Vagina (tissue), 2 donors: ENCODE measurements around the gene PJA2.

ENCODE experiments used
- POLR2A ChIP-seq, 2 donors: fragments of 450-650 bp; IDR thresholded peaks; one replicate each; pipeline ENCODE4 v1.6.1; 2017; ENCODE audit warnings: antibody characterized with exemption in 2 of 2, mild to moderate bottlenecking in 2 of 2, moderate library complexity in 2 of 2
- POLR2AphosphoS5 ChIP-seq, 2 donors: sonication (generic); formaldehyde crosslinking; IDR thresholded peaks; one replicate each; pipeline ENCODE4 v1.9.0; 2017; ENCODE audit warnings: antibody characterized with exemption in 2 of 2, mild to moderate bottlenecking in 2 of 2, low read depth in 1 of 2; ENCODE audit not compliant: insufficient read depth in 1 of 2
- TF ChIP-seq, protein P1 (sequence below), 3 experiments: fragments of 450-650 bp in 2 of 3; fragments of 200-600 bp in 1 of 3; sonication (generic) in 1 of 3; IDR thresholded peaks; one replicate each; pipeline ENCODE4 v1.5.1; 2017 to 2019; ENCODE audit warnings: antibody characterized with exemption in 3 of 3, mild to moderate bottlenecking in 2 of 3, moderate library complexity in 2 of 3

DNA sequence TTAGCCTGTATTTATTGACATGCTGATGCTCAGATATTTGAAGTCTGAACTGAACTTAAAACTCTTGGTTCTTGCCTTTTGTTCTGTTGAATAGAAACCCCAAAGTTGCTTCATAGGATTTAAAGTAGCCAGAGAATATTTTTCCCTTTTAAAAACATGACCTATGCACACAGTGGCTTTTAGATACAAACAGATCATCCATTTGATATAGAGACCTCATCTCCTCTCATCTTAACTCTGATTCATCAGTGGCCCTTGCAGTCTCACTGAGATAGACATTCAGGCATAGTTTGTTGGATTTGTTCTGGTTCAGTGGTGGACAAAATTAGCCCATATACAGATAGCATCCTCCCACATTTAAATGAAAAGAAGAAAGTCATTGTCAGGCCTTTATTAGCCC, 43.5 kb upstream of the PJA2 start:
- TF ChIP-seq POLR2A (IDR thresholded peaks at IDR 0.05) (no peak), POLR2AphosphoS5 (IDR thresholded peaks at IDR 0.05; ENCODE audit: insufficient read depth in 1 of 2, low read depth in 1 of 2) (no peak)
- TF ChIP-seq, protein P1, sequence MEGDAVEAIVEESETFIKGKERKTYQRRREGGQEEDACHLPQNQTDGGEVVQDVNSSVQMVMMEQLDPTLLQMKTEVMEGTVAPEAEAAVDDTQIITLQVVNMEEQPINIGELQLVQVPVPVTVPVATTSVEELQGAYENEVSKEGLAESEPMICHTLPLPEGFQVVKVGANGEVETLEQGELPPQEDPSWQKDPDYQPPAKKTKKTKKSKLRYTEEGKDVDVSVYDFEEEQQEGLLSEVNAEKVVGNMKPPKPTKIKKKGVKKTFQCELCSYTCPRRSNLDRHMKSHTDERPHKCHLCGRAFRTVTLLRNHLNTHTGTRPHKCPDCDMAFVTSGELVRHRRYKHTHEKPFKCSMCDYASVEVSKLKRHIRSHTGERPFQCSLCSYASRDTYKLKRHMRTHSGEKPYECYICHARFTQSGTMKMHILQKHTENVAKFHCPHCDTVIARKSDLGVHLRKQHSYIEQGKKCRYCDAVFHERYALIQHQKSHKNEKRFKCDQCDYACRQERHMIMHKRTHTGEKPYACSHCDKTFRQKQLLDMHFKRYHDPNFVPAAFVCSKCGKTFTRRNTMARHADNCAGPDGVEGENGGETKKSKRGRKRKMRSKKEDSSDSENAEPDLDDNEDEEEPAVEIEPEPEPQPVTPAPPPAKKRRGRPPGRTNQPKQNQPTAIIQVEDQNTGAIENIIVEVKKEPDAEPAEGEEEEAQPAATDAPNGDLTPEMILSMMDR (IDR thresholded peaks at IDR 0.05): no peak
